Measurements from ENCODE around the gene KCNJ6.
"Not testable (repeated sequence)": the region's sequence is repeated elsewhere in the genome, so short reads cannot be mapped to it uniquely, and the experiment has no call there.

KCNJ6 gene

GRCh38 chr21:37644636-37645035, 271.6 kb downstream of the KCNJ6 start:
- DNase-seq (ENCODE audit: low read depth) = no peak
- no peak overlapping the region for H3K4me3 ChIP-seq (ENCODE audit: low read depth, low read length)
- TF ChIP-seq MAX (IDR thresholded peaks at IDR 0.05; ENCODE audit: low read depth, low read length) (no peak), POLR2A (IDR thresholded peaks at IDR 0.05; ENCODE audit: extremely low read depth, insufficient read length) (no peak), MYC (IDR thresholded peaks at IDR 0.05; ENCODE audit: low read depth, low read length) (no peak), CTCF (IDR thresholded peaks at IDR 0.05; ENCODE audit: low read depth, low read length) (no peak)

GRCh38 chr21:37643862-37644261, 272.4 kb downstream of the KCNJ6 start:
- H3K4me3 ChIP-seq (ENCODE audit: low read depth, low read length); DNase-seq (ENCODE audit: low read depth): not testable (repeated sequence)

GRCh38 chr21:37642493-37642892, 273.8 kb downstream of the KCNJ6 start:
- DNase-seq (ENCODE audit: low read depth) = peak; percentile 51
- peak; percentile 33 for TF ChIP-seq CTCF (IDR thresholded peaks at IDR 0.05; ENCODE audit: low read depth, low read length)
- TF ChIP-seq MAX (IDR thresholded peaks at IDR 0.05; ENCODE audit: low read depth, low read length) = no peak
- no peak overlapping the region for H3K4me3 ChIP-seq (ENCODE audit: low read depth, low read length)

GRCh38 chr21:37639756-37640155, 276.5 kb downstream of the KCNJ6 start:
- TF ChIP-seq CTCF (IDR thresholded peaks at IDR 0.05; ENCODE audit: low read depth, low read length) = no peak
- TF ChIP-seq MYC (IDR thresholded peaks at IDR 0.05; ENCODE audit: low read depth, low read length) = no peak
- no peak for TF ChIP-seq MAX (IDR thresholded peaks at IDR 0.05; ENCODE audit: low read depth, low read length)
- TF ChIP-seq POLR2A (IDR thresholded peaks at IDR 0.05; ENCODE audit: extremely low read depth, insufficient read length) = no peak
- no peak for DNase-seq (ENCODE audit: low read depth)
- no peak overlapping the region for H3K4me3 ChIP-seq (ENCODE audit: low read depth, low read length)

- no peak for TF ChIP-seq CTCF (IDR thresholded peaks at IDR 0.05; ENCODE audit: low read depth, low read length)
- TF ChIP-seq POLR2A (IDR thresholded peaks at IDR 0.05; ENCODE audit: extremely low read depth, insufficient read length) = no peak
- no peak for TF ChIP-seq MYC (IDR thresholded peaks at IDR 0.05; ENCODE audit: low read depth, low read length)
- TF ChIP-seq MAX (IDR thresholded peaks at IDR 0.05; ENCODE audit: low read depth, low read length) = no peak
- no peak overlapping the region for H3K4me3 ChIP-seq (ENCODE audit: low read depth, low read length)
- no peak for DNase-seq (ENCODE audit: low read depth)
These were observed 280.0 kb downstream of the KCNJ6 start for GRCh38 chr21:37636152-37636860.

- TF ChIP-seq POLR2A (IDR thresholded peaks at IDR 0.05; ENCODE audit: extremely low read depth, insufficient read length) (no peak), MAX (IDR thresholded peaks at IDR 0.05; ENCODE audit: low read depth, low read length) (no peak), CTCF (IDR thresholded peaks at IDR 0.05; ENCODE audit: low read depth, low read length) (no peak), MYC (IDR thresholded peaks at IDR 0.05; ENCODE audit: low read depth, low read length) (no peak)
- H3K4me3 ChIP-seq (ENCODE audit: low read depth, low read length) = no peak overlapping the region
- no peak for DNase-seq (ENCODE audit: low read depth)
These were observed 284.7 kb downstream of the KCNJ6 start for GRCh38 chr21:37631319-37632117.
